Motor neuron (in vitro differentiated cells): ENCODE results near the gene HM13. TPM values are rescaled to one million over a fixed set of nuclear protein-coding genes. Genes with fewer than 3 reads are reported as not detected.
"Not testable (repeated sequence)": the region's sequence is repeated elsewhere in the genome, so short reads cannot be mapped to it uniquely, and the experiment has no call there.

Experiments used
- ATAC-seq, 8 experiments: fragments of 200-7000 bp; cut with Tn5 transposase; replicated peaks in 6 of 8; 2 replicates each; pipeline ENCODE4 v1.8.0; 2021; ENCODE audit warnings: mild to moderate bottlenecking in 8 of 8, moderate library complexity in 8 of 8
- H3K27ac ChIP-seq, 2 donors: fragments of 250-450 bp; sonication (Bioruptor Pico); 2 replicates each; pipeline ENCODE4 v1.9.0; 2021; ENCODE audit warnings: antibody characterized with exemption in 2 of 2, mild to moderate bottlenecking in 2 of 2, moderate library complexity in 1 of 2
- H3K4me1 ChIP-seq, 2 donors: fragments of 250-450 bp; sonication (Bioruptor Pico); replicated peaks in 1 of 2; 2 replicates each; pipeline ENCODE4 v1.6.1; 2021; ENCODE audit warnings: antibody characterized with exemption in 2 of 2, mild to moderate bottlenecking in 2 of 2, moderate library complexity in 1 of 2
- H3K4me3 ChIP-seq, 5 donors: fragments of 250-450 bp; sonication (Bioruptor Pico); 2 replicates each; pipeline ENCODE4 v1.9.0; 2021; ENCODE audit warnings: antibody characterized with exemption in 5 of 5, mild to moderate bottlenecking in 5 of 5, moderate library complexity in 4 of 5
- WGBS, 10 experiments: fragments of 450-650 bp; shearing (Covaris generic); methylation state at CpG; one replicate each; pipeline ENCODE4 v1.0.0; 2022; 5-methylcytosine and 5-hydroxymethylcytosine counted together
- in situ Hi-C, 9 experiments: fragments of 400-800 bp; cut with MboI; loops; one replicate each; pipeline ENCODE4 v1.15.0; 2021; ENCODE audit warnings: low sequenced_read_pairs in 9 of 9, low pct_unique_long_range_greater_than_20kb in 2 of 9; ENCODE audit not compliant: unreplicated experiment in 9 of 9
- total RNA-seq, 8 experiments: library from RNA; unstranded; fragments of 300-600 nt; gene quantifications; 2 replicates each; pipeline versions ENCODE4 v1.2.3 to v1.2.4, GENCODE V29; 2022

Gene HM13
- total RNA-seq, 8 experiments from 2014 or later, result 41.7 to 148 (median 90.5) TPM

- H3K4me3 ChIP-seq, result no peak overlapping the region
- H3K27ac ChIP-seq, result no peak overlapping the region
These were observed 28.5 kb upstream of the HM13 start for GRCh38 chr20:31485450-31486339.

GRCh38 chr20:31488115-31488514 lies 26.1 kb upstream of the HM13 start:
- H3K4me3 ChIP-seq, result no peak overlapping the region
- peaks cover 0 to 11% of the 10 kb centered on the region in 2 donors for H3K4me1 ChIP-seq
- ATAC-seq, result peak in 3 of 8 experiments; percentile 71 to 73 (median 72)
- peak overlapping the region in 1 of 2 donors; percentile 75 for H3K27ac ChIP-seq
- in situ Hi-C loops, result no loop called here
- WGBS, 10 experiments, result 80 to 100% methylated on average over 1 of the region's 2 CpGs; no CpG with 5 or more reads in 8 of the 10 experiments

More at GRCh38 chr20:31485450-31486339, 28.5 kb upstream of the HM13 start:
- peak in 6 of 8 experiments; percentile 26 to 74 (median 60) for ATAC-seq
- in situ Hi-C loops, result no loop called here
- H3K4me1 ChIP-seq, result peaks cover 0 to 11% of the 10 kb centered on the region in 2 donors
- 0 to 67% (median 13%) methylated on average over 1 to 4 of the region's 31 CpGs; no CpG with 5 or more reads in 6 of the 10 experiments for WGBS, 10 experiments

DNA sequence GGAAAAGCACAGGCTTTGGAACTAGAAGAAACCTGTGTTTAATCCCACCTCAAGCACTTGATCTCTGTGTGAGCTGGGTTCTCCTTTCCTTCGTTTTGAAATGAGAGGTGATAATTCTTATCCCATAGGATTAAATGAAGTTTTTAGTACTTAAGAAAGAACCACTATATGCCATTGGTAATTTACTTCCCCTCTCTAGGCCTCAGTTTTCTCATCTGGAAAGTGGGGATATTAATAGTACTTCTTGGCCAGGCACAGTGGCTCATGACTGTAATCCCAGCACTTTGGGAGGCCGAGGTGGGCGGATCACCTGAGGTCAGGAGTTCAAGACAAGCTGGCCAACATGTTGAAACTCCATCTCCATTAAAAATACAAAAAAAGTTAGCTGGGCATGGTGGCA lies 25.1 kb upstream of the HM13 start:
- in situ Hi-C loops, result no loop called here

GRCh38 chr20:31490752-31491151 lies 23.5 kb upstream of the HM13 start:
- Histone ChIP-seq H3K4me1 (peaks cover 0 to 11% of the 10 kb centered on the region in 2 donors), H3K27ac (no peak overlapping the region), H3K4me3 (no peak overlapping the region)
- 57 to 100% (median 87%) methylated on average over 1 to 3 of the region's 3 CpGs; no CpG with 5 or more reads in 2 of the 10 experiments for WGBS, 10 experiments
- in situ Hi-C loops, result no loop called here
- ATAC-seq, result no peak

More for the DNA sequence above, 25.1 kb upstream of the HM13 start:
- WGBS, 10 experiments, result 29 to 80% (median 53%) methylated on average over 1 to 3 of the region's 3 CpGs
- no peak overlapping the region for H3K4me3 ChIP-seq
- no peak overlapping the region for H3K27ac ChIP-seq
- peaks cover 0 to 11% of the 10 kb centered on the region in 2 donors for H3K4me1 ChIP-seq
- no peak for ATAC-seq

GRCh38 chr20:31494131-31494530 lies 20.1 kb upstream of the HM13 start:
- WGBS, 10 experiments, result 0 to 80% (median 48%) methylated on average over 1 to 2 of the region's 2 CpGs; no CpG with 5 or more reads in 5 of the 10 experiments
- Histone ChIP-seq H3K4me1 (no peaks in the 10 kb centered on the region), H3K4me3 (no peak overlapping the region), H3K27ac (no peak overlapping the region)
- in situ Hi-C loops, result no loop called here
- peak in 3 of 8 experiments; percentile 41 to 73 (median 69) for ATAC-seq

GRCh38 chr20:31496761-31497295 lies 17.4 kb upstream of the HM13 start:
- 0 to 73% (median 30%) methylated on average over 2 to 10 of the region's 15 CpGs; no CpG with 5 or more reads in 3 of the 10 experiments for WGBS, 10 experiments
- no peaks in the 10 kb centered on the region for H3K4me1 ChIP-seq
- no peak overlapping the region for H3K4me3 ChIP-seq
- in situ Hi-C loops, result no loop called here
- H3K27ac ChIP-seq, result no peak overlapping the region
- ATAC-seq, result peak in 5 of 8 experiments; percentile 39 to 89 (median 65)

- Histone ChIP-seq H3K27ac (no peak overlapping the region), H3K4me3 (no peak overlapping the region), H3K4me1 (no peaks in the 10 kb centered on the region)
- ATAC-seq, result no peak
- 17 to 100% (median 50%) methylated on average over 1 to 2 of the region's 6 CpGs; no CpG with 5 or more reads in 7 of the 10 experiments for WGBS, 10 experiments
- in situ Hi-C loops, result no loop called here
These were observed 16.3 kb upstream of the HM13 start for GRCh38 chr20:31497838-31498540.

DNA sequence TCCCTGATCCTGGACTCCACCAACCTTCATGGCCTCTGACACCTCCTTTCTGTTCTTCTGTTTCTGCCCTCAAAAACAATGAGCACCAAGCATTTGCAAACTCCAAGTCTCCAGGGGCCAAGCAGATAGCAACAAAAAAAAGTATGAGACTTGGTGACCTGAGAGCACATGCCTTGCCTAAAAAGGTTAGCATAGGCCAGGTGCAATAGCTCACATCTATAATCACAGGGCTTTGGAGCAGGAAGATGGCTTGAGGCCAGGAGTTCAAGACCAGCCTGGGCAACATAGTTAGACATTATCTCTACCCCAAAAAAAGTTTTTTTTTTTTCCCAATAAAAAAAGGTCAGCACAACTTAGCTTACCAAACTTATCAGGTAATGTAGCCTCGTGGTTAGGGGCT lies 13.7 kb upstream of the HM13 start:
- in situ Hi-C loops, result no loop called here
- WGBS, 10 experiments, result 20 to 40% (median 40%) methylated on average over 1 of the region's 1 CpG; no CpG with 5 or more reads in 7 of the 10 experiments
- H3K4me3 ChIP-seq, result no peak overlapping the region
- no peaks in the 10 kb centered on the region for H3K4me1 ChIP-seq
- no peak for ATAC-seq
- H3K27ac ChIP-seq, result no peak overlapping the region

DNA sequence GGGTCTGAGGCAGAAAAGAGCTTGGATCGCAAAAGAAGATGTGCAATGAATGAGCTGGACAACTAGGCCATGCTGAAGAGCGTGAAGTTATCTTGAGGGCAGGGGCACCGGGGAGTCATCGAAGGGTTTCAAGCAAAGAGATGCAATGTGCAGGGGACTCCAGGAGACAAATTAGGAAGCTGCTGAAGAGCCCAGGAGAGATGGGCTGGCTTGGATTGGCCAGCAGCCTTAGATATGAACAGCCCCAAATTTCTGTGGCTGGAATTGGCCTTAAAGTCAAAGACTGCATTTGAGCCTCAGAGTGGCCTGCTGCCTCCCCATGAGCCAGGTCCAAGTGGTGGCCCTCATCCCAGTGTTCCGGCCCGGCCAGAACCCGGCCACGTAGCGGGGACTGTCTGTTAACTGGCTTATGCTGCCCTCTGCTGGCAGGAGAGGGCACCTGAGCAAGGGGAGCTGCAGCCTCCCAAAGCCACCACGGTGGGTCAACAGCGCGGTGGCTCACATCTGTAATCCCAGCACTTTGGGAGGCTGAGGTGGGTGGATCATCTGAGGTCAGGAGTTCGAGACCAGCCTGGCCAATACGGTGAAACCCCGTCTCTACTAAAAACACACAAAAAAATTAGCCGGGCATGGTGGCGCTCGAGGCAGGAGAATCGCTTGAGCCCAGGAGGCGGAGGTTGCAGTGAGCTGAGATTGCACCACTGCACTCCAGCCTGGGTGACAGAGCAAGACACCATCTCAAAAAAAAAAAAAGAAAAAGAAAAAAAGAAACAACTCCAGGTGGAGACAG lies 11.2 kb upstream of the HM13 start:
- ATAC-seq, result peak; percentile 87 to 98 (median 95)
- H3K4me1 ChIP-seq, in situ Hi-C loops, H3K4me3 ChIP-seq, H3K27ac ChIP-seq: not testable (repeated sequence)
- 19 to 100% (median 35%) methylated on average over 1 to 13 of the region's 20 CpGs for WGBS, 10 experiments

DNA sequence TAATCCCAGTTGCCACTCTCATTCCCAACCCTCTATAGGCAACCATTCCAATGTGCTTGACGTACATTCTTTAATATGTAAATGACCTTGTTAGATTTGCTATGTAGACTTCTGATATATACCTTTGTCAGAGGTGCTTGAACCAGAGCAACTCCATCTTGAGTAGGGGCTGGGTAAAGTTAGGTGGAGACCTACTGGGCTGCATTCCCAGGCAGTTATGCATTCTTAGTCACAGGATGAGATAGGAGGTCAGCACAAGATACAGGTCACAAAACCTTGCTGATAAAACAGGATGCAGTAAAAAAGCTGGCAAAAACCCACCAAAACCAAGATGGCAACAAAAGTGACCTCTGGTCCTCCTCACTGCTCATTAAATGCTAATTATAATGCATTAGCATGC lies 8.3 kb upstream of the HM13 start:
- 58 to 100% (median 75%) methylated on average over 1 of the region's 1 CpG; no CpG with 5 or more reads in 1 of the 10 experiments for WGBS, 10 experiments
- in situ Hi-C loops, result no loop called here

GRCh38 chr20:31508517-31509244 lies 5.6 kb upstream of the HM13 start:
- no peak overlapping the region for H3K4me3 ChIP-seq
- in situ Hi-C loops, result no loop called here
- no peaks in the 10 kb centered on the region for H3K4me1 ChIP-seq
- no peak overlapping the region for H3K27ac ChIP-seq
- ATAC-seq, result peak in 1 of 8 experiments; percentile 32
- 25 to 81% (median 61%) methylated on average over 1 to 4 of the region's 5 CpGs; no CpG with 5 or more reads in 2 of the 10 experiments for WGBS, 10 experiments

More for the DNA sequence above, 8.3 kb upstream of the HM13 start:
- H3K27ac ChIP-seq, result no peak overlapping the region
- no peaks in the 10 kb centered on the region for H3K4me1 ChIP-seq
- ATAC-seq, result no peak
- H3K4me3 ChIP-seq, result no peak overlapping the region
